HepG2 (cell line): Measurements from ENCODE around the gene ASAP2. TPM values are rescaled to one million over a fixed set of nuclear protein-coding genes. Genes with fewer than 3 reads are reported as not detected.

Experiments used
- ATAC-seq: fragments of 200-7000 bp; cut with Tn5 transposase; 3 replicates; pipeline ENCODE4 v1.9.1; 2020; ENCODE audit warnings: mild to moderate bottlenecking, moderate library complexity
- BruUV-seq: library from RNA; stranded (reverse); fragments of 400-500 nt; replicated peaks from 2 replicates; lab custom pipeline; 2021; lab: Mats Ljungman, UMichigan
- CTCF ChIA-PET: fragments of 300-600 bp; formaldehyde crosslinking; extraction: SDS; loops from one replicate; lab custom pipeline; 2021; ENCODE audit warnings: low total read pairs, inconsistent platforms, low intra/inter-chr PET ratio; lab: Yijun Ruan, JAX
- POLR2A ChIA-PET: fragments of 350-600 bp; sonication (Branson Sonifier 250); formaldehyde crosslinking; loops from one replicate; lab custom pipeline; 2020; ENCODE audit warnings: antibody characterized with exemption, inconsistent platforms; lab: Yijun Ruan, JAX
- DNase-seq: peaks from one replicate; pipeline ENCODE4 v3.0.0-alpha.2; 2015; ENCODE audit warnings: low spot score
- FAIRE-seq: peaks from 3 replicates; lab custom pipeline; 2011; peaks lifted over from hg19 to GRCh38; lab: Jason Lieb, UNC
- H2AFZ ChIP-seq: one replicate; pipeline ENCODE4 v1.6.1; 2011; ENCODE audit warnings: low read length, inconsistent platforms
- H3K27ac ChIP-seq: fragments of 300-600 bp; 3 replicates; pipeline ENCODE4 v1.8.0; 2011; ENCODE audit warnings: mixed run types, mild to moderate bottlenecking, mixed read lengths, low read length, inconsistent platforms; ENCODE audit not compliant: insufficient read depth; ENCODE audit errors: extremely low read length
- H3K27me3 ChIP-seq, 2 experiments: fragments of 200-600 bp in 1 of 2; 2 replicates in 1 of 2; 3 replicates in 1 of 2; pipeline versions ENCODE4 v1.6.0 to v1.8.0; 2011; ENCODE audit warnings: low read length in 2 of 2, mild to moderate bottlenecking in 2 of 2, moderate library complexity in 2 of 2, inconsistent platforms in 1 of 2; ENCODE audit not compliant: insufficient read depth in 2 of 2, control insufficient read depth in 1 of 2
- H3K36me3 ChIP-seq, 2 experiments: fragments of 200-600 bp in 1 of 2; replicated peaks in 1 of 2; 2 replicates in 1 of 2; 3 replicates in 1 of 2; pipeline versions ENCODE4 v1.5.1 to v1.8.0; 2011; ENCODE audit warnings: low read length in 2 of 2, inconsistent platforms in 1 of 2; ENCODE audit not compliant: insufficient read depth in 2 of 2, control insufficient read depth in 1 of 2
- H3K4me1 ChIP-seq: 2 replicates; pipeline ENCODE4 v1.5.1; 2012; ENCODE audit warnings: low read length, inconsistent platforms; ENCODE audit not compliant: insufficient read depth
- H3K4me2 ChIP-seq: 2 replicates; pipeline ENCODE4 v1.6.0; 2011; ENCODE audit warnings: low read depth, low read length, inconsistent platforms
- H3K4me3 ChIP-seq, 3 experiments: fragments of 200-600 bp in 1 of 3; sonication (generic), shearing (Covaris generic) in 1 of 3; replicated peaks in 1 of 3; 2 replicates each; pipeline ENCODE4 v1.5.1; 2011 to 2016; ENCODE audit warnings: low read length in 3 of 3, inconsistent platforms in 2 of 3, low read depth in 2 of 3, mild to moderate bottlenecking in 2 of 3, control low read depth in 1 of 3, mixed read lengths in 1 of 3; ENCODE audit not compliant: insufficient read depth in 1 of 3
- H3K79me2 ChIP-seq: one replicate; pipeline ENCODE4 v1.6.1; 2011; ENCODE audit warnings: low read length, inconsistent platforms; ENCODE audit not compliant: insufficient read depth
- H3K9ac ChIP-seq: 2 replicates; pipeline ENCODE4 v1.6.0; 2011; ENCODE audit warnings: mild to moderate bottlenecking, low read depth, low read length, inconsistent platforms; ENCODE audit not compliant: insufficient read depth
- H3K9me3 ChIP-seq: 2 replicates; pipeline ENCODE4 v1.5.1; 2012; ENCODE audit warnings: mild to moderate bottlenecking, low read length
- H4K20me1 ChIP-seq: 2 replicates; pipeline ENCODE4 v1.6.0; 2011; ENCODE audit warnings: inconsistent platforms, mild to moderate bottlenecking, low read length, moderate library complexity; ENCODE audit not compliant: insufficient read depth
- FOSL2 ChIP-seq: sonication (generic); formaldehyde crosslinking; IDR thresholded peaks from 2 replicates; pipeline ENCODE4 v1.4.0; 2020; ENCODE audit warnings: missing genetic modification reagents
- HNF4A ChIP-seq: sonication (generic); formaldehyde crosslinking; IDR thresholded peaks from 2 replicates; pipeline ENCODE4 v1.4.0; 2020; ENCODE audit warnings: missing genetic modification reagents
- LCORL ChIP-seq, 2 experiments: fragments of 450-650 bp in 1 of 2; sonication (generic) in 1 of 2; formaldehyde crosslinking in 1 of 2; IDR thresholded peaks; 2 replicates each; pipeline versions ENCODE4 v1.5.0 to v1.6.1; 2017 to 2020; ENCODE audit warnings: antibody characterized with exemption in 1 of 2, missing genetic modification reagents in 1 of 2
- SMC3 ChIP-seq: IDR thresholded peaks from 2 replicates; pipeline ENCODE4 v1.6.1; 2011; ENCODE audit warnings: low read length, improper control_type of control experiment
- TCF7L2 ChIP-seq: IDR thresholded peaks from 2 replicates; pipeline ENCODE4 v1.6.1; 2011; ENCODE audit warnings: mild to moderate bottlenecking, low read depth, low read length, moderate library complexity
- WGBS: methylation state at CpG from one replicate; pipeline ENCODE4 v1.1.6; 2017; ENCODE audit warnings: low lambda C conversion rate; 5-methylcytosine and 5-hydroxymethylcytosine counted together
- in situ Hi-C: cut with HindIII; loops from 2 replicates; pipeline ENCODE4 v1.10.0; 2017; ENCODE audit warnings: low pct_unique_long_range_greater_than_20kb; ENCODE audit not compliant: extremely low pct_ligation_motif_present
- intact Hi-C: fragments of 100-400 bp; cut with micrococcal nuclease; formaldehyde crosslinking; loops from one replicate; pipeline ENCODE4 v1.10.0; 2022; ENCODE audit not compliant: unreplicated experiment
- polyA plus RNA-seq, 8 experiments: library from polyadenylated mRNA; depleted of rRNA in 3 of 8; stranded (reverse) in 7 of 8; unstranded in 1 of 8; fragments of >200 nt; fragmentation: Illumina TruSeq in 4 of 8; extraction: Trizol in 4 of 8; gene quantifications; 2 replicates each; pipeline versions ENCODE4 v1.2.1 to v1.2.3, GENCODE V29; 2011 to 2016; ENCODE audit warnings: low read depth in 4 of 8, missing spikeins in 1 of 8, mixed read lengths in 1 of 8; ENCODE audit not compliant: insufficient read depth in 1 of 8
- total RNA-seq, 5 experiments: library from RNA; depleted of rRNA; stranded (reverse); fragments of >200 nt; fragmentation: Illumina TruSeq; extraction: Trizol; gene quantifications; 2 replicates each; pipeline ENCODE4 v1.2.3, GENCODE V29; 2016; ENCODE audit warnings: low read depth in 1 of 5
- TF ChIP-seq, protein P1 (sequence below): sonication (generic); formaldehyde crosslinking; IDR thresholded peaks from 2 replicates; pipeline ENCODE4 v1.8.1; 2023; ENCODE audit warnings: mild to moderate bottlenecking, missing genetic modification reagents
- TF ChIP-seq, protein P2 (sequence below): sonication (generic); formaldehyde crosslinking; IDR thresholded peaks from 2 replicates; pipeline ENCODE4 v1.5.1; 2020; ENCODE audit warnings: missing genetic modification reagents, mild to moderate bottlenecking, borderline replicate concordance

Gene ASAP2
- total and polyA plus RNA-seq, 2 of the 13 experiments (the other 11 are each of a cell fraction or from before 2014, with no cell fraction given) = 7.3 to 22.3 TPM

- Histone ChIP-seq H3K27ac (no peak overlapping the region), H3K4me1 (peaks cover 29% of the 10 kb centered on the region), H3K79me2 (peaks cover 33% of the 10 kb centered on the region), H3K4me2 (no peak overlapping the region), H3K36me3 (no peaks in the 10 kb centered on the region), H3K27me3 (no peaks in the 10 kb centered on the region), H3K4me3 (no peak overlapping the region), H4K20me1 (peaks cover 4% of the 10 kb centered on the region; the same call in 1 of the 2 replicates), H3K9ac (no peak overlapping the region), H3K9me3 (no peaks in the 10 kb centered on the region), H2AFZ (no peak overlapping the region)
- TF ChIP-seq LCORL (IDR thresholded peaks at IDR 0.05) (no peak), LCORL (CRISPR knock-in tag; IDR thresholded peaks at IDR 0.05) (no peak), FOSL2 (no peak), TCF7L2 (no peak), HNF4A (CRISPR knock-in tag) (no peak), SMC3 (no peak)
- TF ChIP-seq, protein P1, sequence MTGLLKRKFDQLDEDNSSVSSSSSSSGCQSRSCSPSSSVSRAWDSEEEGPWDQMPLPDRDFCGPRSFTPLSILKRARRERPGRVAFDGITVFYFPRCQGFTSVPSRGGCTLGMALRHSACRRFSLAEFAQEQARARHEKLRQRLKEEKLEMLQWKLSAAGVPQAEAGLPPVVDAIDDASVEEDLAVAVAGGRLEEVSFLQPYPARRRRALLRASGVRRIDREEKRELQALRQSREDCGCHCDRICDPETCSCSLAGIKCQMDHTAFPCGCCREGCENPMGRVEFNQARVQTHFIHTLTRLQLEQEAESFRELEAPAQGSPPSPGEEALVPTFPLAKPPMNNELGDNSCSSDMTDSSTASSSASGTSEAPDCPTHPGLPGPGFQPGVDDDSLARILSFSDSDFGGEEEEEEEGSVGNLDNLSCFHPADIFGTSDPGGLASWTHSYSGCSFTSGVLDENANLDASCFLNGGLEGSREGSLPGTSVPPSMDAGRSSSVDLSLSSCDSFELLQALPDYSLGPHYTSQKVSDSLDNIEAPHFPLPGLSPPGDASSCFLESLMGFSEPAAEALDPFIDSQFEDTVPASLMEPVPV = no peak
- TF ChIP-seq, protein P2, sequence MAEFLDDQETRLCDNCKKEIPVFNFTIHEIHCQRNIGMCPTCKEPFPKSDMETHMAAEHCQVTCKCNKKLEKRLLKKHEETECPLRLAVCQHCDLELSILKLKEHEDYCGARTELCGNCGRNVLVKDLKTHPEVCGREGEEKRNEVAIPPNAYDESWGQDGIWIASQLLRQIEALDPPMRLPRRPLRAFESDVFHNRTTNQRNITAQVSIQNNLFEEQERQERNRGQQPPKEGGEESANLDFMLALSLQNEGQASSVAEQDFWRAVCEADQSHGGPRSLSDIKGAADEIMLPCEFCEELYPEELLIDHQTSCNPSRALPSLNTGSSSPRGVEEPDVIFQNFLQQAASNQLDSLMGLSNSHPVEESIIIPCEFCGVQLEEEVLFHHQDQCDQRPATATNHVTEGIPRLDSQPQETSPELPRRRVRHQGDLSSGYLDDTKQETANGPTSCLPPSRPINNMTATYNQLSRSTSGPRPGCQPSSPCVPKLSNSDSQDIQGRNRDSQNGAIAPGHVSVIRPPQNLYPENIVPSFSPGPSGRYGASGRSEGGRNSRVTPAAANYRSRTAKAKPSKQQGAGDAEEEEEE (CRISPR knock-in tag) = no peak
- FAIRE-seq (no peak), ATAC-seq (no peak), DNase-seq (no peak)
- no TSS peak for BruUV-seq
- 95% methylated on average over 4 of the region's 4 CpGs for WGBS
- in situ Hi-C loops (no loop called here), intact Hi-C loops (no loop called here)
- POLR2A ChIA-PET = no interaction called here
- CTCF ChIA-PET = no interaction called here
Measured at GRCh38 chr2:9256147-9256546, 49.5 kb downstream of the ASAP2 start.
